ENCODE results near the gene UBQLNL.

DNA sequence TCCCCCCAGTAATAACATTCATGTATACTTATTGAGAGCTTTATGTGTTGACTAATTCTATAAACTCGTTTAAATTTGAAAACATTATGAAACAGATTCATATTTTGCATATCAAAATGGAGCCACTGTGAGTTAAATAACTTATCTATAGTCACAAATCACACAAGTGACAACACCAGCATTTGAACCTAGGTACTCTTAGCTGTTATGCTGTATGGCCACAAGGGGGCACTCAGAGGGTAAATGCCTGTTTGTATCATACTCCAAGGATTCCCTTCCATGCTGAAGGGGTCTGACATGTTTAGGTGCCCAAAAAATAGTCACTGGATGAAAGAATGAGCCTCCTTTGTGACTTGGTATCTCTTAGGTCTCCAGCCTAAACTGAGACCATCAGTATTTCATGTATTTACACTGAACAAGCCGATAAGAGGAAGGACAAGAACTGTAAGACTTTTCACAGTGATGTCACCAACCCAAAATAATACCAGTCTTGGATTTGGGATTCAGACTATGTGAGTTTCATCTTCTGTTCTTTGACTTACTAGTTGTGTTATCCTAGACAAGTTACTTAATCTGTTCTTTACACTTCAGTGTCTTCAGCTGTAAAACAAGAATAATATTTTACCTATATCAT is 40.2 kb downstream of the UBQLNL start:
- TF ChIP-seq, protein P1, sequence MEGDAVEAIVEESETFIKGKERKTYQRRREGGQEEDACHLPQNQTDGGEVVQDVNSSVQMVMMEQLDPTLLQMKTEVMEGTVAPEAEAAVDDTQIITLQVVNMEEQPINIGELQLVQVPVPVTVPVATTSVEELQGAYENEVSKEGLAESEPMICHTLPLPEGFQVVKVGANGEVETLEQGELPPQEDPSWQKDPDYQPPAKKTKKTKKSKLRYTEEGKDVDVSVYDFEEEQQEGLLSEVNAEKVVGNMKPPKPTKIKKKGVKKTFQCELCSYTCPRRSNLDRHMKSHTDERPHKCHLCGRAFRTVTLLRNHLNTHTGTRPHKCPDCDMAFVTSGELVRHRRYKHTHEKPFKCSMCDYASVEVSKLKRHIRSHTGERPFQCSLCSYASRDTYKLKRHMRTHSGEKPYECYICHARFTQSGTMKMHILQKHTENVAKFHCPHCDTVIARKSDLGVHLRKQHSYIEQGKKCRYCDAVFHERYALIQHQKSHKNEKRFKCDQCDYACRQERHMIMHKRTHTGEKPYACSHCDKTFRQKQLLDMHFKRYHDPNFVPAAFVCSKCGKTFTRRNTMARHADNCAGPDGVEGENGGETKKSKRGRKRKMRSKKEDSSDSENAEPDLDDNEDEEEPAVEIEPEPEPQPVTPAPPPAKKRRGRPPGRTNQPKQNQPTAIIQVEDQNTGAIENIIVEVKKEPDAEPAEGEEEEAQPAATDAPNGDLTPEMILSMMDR (IDR thresholded peaks at IDR 0.05) = peak; percentile 22 to 56
- TF ChIP-seq POLR2AphosphoS5 (IDR thresholded peaks at IDR 0.05) (no peak), EP300 (IDR thresholded peaks at IDR 0.05) (no peak)

Measured in suprapubic skin (tissue), 4 donors.